ENCODE results near the gene RASGRF1.

The RASGRF1 gene

GRCh38 chr15:79067969-79068368 is 22.6 kb downstream of the RASGRF1 start:
- DNase-seq (ENCODE audit: low read depth): no peak

- DNase-seq (ENCODE audit: low read depth): no peak
Observed at GRCh38 chr15:79067072-79067833, 23.3 kb downstream of the RASGRF1 start.

DNA sequence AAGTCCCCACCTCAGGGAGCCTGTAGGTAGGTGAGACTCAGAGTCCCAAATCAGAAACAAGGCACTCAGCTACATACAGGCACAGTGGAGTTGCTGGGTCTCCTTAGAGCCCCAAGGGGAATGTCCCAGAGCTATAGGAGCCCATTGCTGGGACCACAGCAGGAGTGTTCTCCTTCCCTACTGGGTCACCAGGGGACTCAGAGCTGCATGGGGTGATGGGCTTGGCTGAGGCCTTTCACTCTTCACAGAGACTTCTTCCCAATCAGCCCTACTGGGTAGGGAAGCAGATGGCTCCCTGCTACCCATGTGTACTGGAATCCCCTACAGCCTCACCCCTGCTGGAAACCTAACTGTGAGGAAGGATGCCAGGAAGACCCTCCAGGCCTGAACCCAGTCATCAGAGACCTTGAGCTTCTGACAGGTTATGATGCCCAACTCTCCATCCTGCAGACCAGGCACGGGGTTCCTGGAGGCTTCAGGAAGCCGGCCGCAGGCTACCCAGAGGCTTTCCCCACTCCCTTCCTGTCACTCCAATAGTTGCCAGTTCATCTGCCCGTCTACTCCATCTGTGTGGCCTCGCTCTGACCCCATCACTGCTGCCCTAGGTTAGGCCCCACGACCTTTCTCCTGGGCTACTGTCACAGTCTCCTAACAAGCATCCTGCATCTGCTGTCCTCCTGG is 24.0 kb downstream of the RASGRF1 start:
- no peak for DNase-seq (ENCODE audit: low read depth)

- DNase-seq (ENCODE audit: low read depth): no peak
Observed at GRCh38 chr15:79065706-79066376, 24.7 kb downstream of the RASGRF1 start.

DNA sequence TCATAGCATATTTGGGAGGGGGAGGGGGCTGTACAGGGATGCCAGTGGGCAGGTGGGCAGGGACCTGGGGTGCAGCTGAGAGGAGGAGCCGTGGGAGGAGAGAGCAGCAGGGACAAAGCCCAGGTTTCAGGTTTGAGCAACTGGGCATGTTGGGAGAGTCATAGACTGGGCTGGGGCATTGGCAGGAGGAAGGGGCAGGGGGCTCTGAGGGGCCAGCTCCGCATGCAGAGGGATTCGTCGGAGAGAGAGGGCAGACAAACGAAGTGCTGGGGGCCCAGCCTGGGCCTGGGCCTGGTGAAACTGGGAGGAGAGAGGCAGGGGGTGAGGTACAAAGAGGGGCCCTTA is 25.2 kb downstream of the RASGRF1 start:
- no peak for DNase-seq (ENCODE audit: low read depth)

GRCh38 chr15:79064496-79064895 is 26.1 kb downstream of the RASGRF1 start:
- DNase-seq (ENCODE audit: low read depth): no peak

DNA sequence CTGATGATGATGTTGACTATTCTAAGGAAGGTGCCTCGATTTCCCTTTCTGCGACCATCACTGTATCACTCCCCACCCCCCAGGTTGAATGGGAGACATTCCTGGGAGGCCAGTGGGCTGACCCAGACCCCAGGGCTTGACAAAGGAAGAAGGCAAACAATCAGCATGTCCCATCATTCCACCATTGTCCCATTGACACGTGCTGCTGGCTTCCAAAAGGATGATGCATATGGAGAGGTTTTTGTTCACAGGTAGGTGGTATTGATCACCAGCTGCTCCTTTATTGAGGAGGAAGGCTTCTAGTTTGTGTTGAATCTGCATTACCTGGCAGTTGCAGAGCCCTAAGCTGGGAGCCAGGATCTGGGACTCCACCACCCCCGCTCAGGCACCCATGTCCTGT is 30.4 kb downstream of the RASGRF1 start:
- DNase-seq (ENCODE audit: low read depth): no peak

DNA sequence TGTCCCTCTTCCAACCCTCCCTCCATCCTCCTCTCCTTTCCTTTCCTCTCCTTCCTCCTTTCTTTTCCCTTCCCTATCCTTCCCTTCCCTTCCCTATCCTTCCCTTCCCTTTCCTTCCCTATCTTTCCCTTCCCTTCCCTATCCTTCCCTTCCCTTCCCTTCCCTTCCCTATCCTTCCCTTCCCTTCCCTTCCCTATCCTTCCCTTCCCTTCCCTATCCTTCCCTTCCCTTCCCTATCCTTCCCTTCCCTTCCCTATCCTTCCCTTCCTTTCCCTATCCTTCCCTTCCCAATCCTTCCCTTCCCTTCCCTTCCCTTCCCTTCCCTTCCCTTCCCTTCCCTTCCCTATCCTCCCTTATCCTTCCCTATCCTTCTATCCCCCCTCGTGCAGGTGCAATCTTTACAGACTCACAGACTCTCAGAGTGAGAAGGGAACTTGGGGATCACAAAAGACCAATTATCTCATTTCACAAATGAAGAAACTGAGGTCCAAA is 31.5 kb downstream of the RASGRF1 start:
- no peak for DNase-seq (ENCODE audit: low read depth)

- no peak for DNase-seq (ENCODE audit: low read depth)
Observed at GRCh38 chr15:79058260-79058850, 32.2 kb downstream of the RASGRF1 start.

DNA sequence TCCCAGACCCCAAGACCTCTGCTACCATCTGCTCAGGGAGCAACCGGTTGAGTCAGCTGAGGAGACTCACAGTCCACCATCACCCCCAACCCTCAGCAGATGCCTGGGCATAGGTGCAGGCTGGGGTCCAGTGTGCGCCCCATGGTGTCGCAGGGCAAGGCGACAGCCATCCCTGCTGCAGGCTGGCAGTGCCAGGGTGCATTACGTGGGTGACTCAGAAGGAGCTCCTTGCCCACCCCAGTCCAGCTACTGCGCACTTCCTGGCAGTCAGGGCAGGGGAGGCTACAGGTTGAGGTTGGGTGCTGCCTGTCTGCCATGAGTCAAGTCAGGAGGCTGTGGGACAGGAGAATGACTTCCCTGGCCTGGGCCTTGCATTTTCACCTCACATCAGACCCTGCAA is 33.5 kb downstream of the RASGRF1 start:
- DNase-seq (ENCODE audit: low read depth): no peak

- no peak for DNase-seq (ENCODE audit: low read depth)
Observed at GRCh38 chr15:79054350-79054749, 36.2 kb downstream of the RASGRF1 start.

GRCh38 chr15:79053894-79054293 is 36.7 kb downstream of the RASGRF1 start:
- no peak for DNase-seq (ENCODE audit: low read depth)

DNA sequence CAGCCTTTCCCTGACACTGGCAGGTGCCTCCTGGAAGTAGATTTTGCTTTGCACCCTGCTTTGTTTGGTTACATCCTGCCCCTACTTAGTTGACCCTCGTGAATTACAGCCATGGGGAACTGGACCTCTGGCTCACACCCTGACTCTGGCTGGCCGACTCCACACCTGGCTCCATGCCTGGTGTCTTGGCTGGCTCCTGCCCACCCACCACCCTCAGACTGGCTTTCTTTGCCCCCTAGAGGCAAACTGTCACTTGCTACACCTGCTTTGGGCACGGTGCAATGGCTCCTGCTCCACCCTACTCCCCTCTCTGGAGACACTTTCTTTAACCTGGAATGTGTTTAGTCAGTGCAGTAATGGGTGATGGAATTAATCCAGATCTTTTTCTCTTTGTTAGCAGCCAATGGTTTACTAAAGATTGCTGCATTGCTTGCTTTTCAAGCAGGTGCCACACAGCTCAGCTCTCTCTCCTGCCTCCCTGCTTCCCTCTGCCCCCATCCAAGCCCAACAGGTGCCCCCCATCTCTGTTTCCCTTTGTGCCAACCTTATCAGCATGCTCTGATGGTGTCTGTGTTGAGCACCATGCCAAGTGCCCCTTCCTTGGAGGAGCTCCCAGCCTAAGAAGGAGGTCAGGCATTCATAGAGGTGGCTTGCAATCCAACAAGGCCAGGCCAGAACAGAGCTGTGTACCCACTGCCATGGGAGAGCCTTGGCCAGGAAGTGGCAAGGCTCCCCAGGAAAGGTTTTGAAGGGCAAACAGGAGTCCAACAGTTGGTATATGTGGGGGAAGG is 38.4 kb downstream of the RASGRF1 start:
- DNase-seq (ENCODE audit: low read depth): no peak

DNA sequence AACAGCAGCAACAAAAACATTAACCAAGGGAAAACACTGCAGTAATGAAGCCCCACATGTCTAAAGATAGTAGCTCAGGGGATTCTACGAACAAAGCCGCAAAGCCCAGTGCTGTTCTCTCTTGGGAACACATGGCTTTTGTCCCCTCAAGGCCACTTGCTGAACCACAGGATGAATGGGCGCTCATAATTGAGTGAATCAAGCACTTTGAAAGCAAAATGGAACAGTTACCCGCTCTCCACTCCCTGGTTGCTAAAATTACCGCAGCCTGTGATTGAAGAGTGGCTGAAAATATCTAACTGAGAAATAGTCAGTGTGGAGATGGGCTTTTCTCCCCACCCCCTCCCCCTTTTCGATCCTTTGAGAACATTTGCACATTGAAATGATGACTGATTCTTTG is 39.6 kb downstream of the RASGRF1 start:
- DNase-seq (ENCODE audit: low read depth): no peak

GRCh38 chr15:79050341-79050740 is 40.2 kb downstream of the RASGRF1 start:
- DNase-seq (ENCODE audit: low read depth): no peak

GRCh38 chr15:79049416-79049815 is 41.2 kb downstream of the RASGRF1 start:
- DNase-seq (ENCODE audit: low read depth): no peak

DNA sequence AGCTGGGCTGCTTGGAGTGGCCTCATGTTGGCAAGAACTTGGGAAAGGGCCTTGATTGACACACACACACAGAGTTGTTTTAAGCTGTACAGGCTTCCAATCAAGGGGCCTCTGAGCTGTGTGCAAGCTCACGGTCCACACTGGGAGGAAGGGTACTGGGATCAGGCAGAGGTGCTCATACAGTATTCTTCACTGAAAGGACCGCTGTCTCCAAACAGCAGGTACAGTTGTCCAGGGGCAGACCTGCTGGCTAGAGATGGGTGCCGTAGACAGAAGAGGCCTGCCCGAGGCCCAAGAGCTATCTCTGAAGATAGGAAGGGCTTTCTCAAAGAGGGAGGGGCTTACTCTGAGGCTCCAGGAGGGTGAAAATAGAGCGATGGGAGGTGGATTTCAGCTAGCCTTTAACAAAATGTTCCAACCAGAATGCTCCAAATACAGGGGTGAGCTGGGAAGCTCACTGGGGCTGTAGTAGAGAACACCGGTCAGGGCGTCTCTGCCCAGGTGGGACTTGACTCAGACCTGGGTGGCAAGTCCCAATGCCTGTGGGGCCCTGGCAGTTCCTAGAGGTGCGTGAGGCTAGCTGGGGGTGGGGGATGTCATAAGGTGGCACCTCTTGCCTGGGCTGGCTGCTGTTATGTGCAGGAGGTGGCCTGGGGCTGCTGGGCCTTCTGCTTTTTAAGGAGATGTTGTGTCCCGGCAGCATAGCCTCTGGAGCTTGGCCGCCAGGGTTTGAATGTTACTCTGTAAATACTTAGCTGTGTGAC is 42.7 kb downstream of the RASGRF1 start:
- DNase-seq (ENCODE audit: low read depth): no peak

- no peak for DNase-seq (ENCODE audit: low read depth)
Observed at GRCh38 chr15:79046691-79047404, 43.7 kb downstream of the RASGRF1 start.

- DNase-seq (ENCODE audit: low read depth): no peak
Observed at GRCh38 chr15:79045041-79045440, 45.5 kb downstream of the RASGRF1 start.

- DNase-seq (ENCODE audit: low read depth): no peak
Observed at GRCh38 chr15:79042213-79042928, 48.2 kb downstream of the RASGRF1 start.
